KMS-11 (cell line): Measurements from ENCODE around the gene PTPN6.

Source experiments
- H2AFZ ChIP-seq: fragments of 200-600 bp; sonication (generic); 2 replicates; pipeline ENCODE4 v1.6.1; 2016; ENCODE audit warnings: antibody characterized with exemption, mixed run types, low read depth
- H3K27ac ChIP-seq: fragments of 200-600 bp; sonication (generic); 2 replicates; pipeline ENCODE4 v1.6.1; 2016; ENCODE audit warnings: mild to moderate bottlenecking, mixed run types
- H3K27me3 ChIP-seq: fragments of 200-600 bp; sonication (generic); 2 replicates; pipeline ENCODE4 v1.6.1; 2017; ENCODE audit warnings: mild to moderate bottlenecking, low read depth, mixed run types, moderate library complexity; ENCODE audit not compliant: insufficient read depth
- H3K36me3 ChIP-seq: fragments of 200-600 bp; sonication (generic); 2 replicates; pipeline ENCODE4 v1.6.1; 2017; ENCODE audit warnings: mild to moderate bottlenecking, mixed run types; ENCODE audit not compliant: insufficient read depth
- H3K4me1 ChIP-seq: fragments of 200-600 bp; sonication (generic); 2 replicates; pipeline ENCODE4 v1.6.1; 2016; ENCODE audit warnings: mild to moderate bottlenecking, low read depth, mixed run types; ENCODE audit not compliant: poor library complexity, severe bottlenecking
- H3K4me2 ChIP-seq: fragments of 200-600 bp; sonication (generic); 2 replicates; pipeline ENCODE4 v1.7.0; 2016; ENCODE audit warnings: mild to moderate bottlenecking, mixed run types
- H3K4me3 ChIP-seq: fragments of 200-600 bp; sonication (generic); IDR thresholded peaks from 2 replicates; pipeline ENCODE4 v1.6.1; 2017; ENCODE audit warnings: low read depth, low read length, mixed read lengths; ENCODE audit not compliant: insufficient read depth
- H3K79me2 ChIP-seq: fragments of 200-600 bp; sonication (generic); 2 replicates; pipeline ENCODE4 v1.6.1; 2016; ENCODE audit warnings: low read depth, mixed run types; ENCODE audit not compliant: insufficient read depth
- H3K9ac ChIP-seq: fragments of 200-600 bp; sonication (generic); 2 replicates; pipeline ENCODE4 v1.6.1; 2016; ENCODE audit warnings: mild to moderate bottlenecking, mixed run types
- H4K20me1 ChIP-seq: fragments of 200-600 bp; sonication (generic); 2 replicates; pipeline ENCODE4 v1.6.1; 2016; ENCODE audit warnings: mild to moderate bottlenecking, mixed run types; ENCODE audit not compliant: insufficient read depth
- TF ChIP-seq, protein P1 (sequence below): fragments of 200-600 bp; sonication (generic); conservative IDR thresholded peaks from 2 replicates; pipeline ENCODE4 v1.6.1; 2017; ENCODE audit warnings: low read depth, mild to moderate bottlenecking, antibody characterized with exemption, low read length, moderate library complexity, mixed read lengths

The PTPN6 gene

DNA sequence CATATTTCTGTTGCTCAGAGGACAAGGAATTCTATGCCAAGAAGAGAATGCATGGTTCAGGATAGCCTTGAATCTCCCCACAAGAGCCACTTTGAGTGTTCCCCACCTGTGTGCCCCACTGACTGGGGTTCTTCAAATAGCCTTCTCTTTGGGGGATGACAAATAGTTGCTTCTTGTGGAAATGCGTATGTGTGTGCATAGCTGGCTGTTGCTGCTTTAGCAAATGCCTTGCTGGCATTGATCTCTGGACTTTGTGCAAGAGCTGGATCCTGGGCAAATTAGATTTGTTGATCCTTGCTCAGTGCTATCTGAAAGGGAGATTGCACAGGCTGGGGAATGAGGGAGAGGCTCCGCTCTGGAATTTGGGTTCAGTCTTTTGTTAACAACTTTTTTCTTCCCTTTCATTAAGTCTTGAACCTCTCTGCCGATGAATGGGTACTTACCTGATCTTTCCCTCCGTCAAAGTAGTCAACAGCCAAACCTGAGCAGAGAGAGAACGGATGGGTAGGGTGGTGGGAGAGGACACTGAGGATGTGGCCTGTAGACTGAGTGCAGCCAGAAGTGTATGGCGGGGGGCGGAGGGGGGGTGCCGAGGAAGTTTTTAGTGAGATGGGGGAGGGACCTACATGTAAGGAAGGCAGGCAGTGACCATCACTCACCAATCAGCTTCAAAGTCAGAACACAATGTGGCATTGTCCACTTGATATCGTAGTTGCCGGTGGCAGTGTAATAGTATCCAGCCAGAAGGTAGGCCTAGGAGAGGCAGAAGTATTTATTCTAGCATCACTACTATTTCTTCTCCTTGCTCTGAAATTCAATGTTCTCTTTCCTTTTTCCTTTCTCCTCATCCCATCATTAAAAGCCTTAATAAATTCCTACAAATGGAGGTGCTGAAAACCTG is 30.2 kb downstream of the PTPN6 start:
- H3K27ac ChIP-seq: no peak overlapping the region
- no peak overlapping the region for H2AFZ ChIP-seq
- no peaks in the 10 kb centered on the region for H3K27me3 ChIP-seq
- no peak overlapping the region for H3K9ac ChIP-seq
- H3K4me2 ChIP-seq: no peak overlapping the region
- TF ChIP-seq, protein P1, sequence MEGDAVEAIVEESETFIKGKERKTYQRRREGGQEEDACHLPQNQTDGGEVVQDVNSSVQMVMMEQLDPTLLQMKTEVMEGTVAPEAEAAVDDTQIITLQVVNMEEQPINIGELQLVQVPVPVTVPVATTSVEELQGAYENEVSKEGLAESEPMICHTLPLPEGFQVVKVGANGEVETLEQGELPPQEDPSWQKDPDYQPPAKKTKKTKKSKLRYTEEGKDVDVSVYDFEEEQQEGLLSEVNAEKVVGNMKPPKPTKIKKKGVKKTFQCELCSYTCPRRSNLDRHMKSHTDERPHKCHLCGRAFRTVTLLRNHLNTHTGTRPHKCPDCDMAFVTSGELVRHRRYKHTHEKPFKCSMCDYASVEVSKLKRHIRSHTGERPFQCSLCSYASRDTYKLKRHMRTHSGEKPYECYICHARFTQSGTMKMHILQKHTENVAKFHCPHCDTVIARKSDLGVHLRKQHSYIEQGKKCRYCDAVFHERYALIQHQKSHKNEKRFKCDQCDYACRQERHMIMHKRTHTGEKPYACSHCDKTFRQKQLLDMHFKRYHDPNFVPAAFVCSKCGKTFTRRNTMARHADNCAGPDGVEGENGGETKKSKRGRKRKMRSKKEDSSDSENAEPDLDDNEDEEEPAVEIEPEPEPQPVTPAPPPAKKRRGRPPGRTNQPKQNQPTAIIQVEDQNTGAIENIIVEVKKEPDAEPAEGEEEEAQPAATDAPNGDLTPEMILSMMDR: no peak
- H3K4me1 ChIP-seq: peaks cover 10% of the 10 kb centered on the region
- no peaks in the 10 kb centered on the region for H4K20me1 ChIP-seq
- no peak overlapping the region for H3K4me3 ChIP-seq
- no peaks in the 10 kb centered on the region for H3K36me3 ChIP-seq
- H3K79me2 ChIP-seq: no peaks in the 10 kb centered on the region

DNA sequence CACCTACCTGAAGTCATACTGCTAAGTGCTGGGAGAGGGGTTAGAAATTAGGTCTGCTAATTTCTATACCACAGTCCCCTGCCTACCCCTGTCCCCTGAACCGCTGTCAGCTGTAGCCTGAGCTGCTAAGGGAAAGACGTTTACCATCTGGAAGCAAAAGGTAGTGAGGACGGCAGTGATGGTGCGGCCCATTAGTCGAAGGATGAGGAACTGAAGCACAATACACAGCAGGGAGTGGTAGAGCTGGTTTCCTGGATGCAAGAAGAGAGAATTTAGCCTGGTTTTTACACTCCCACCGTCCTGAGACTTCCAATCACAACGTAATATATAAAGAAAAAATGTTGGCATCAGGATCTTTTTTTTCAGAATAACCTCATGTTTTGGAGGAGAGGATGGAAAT is 31.4 kb downstream of the PTPN6 start:
- Histone ChIP-seq H3K4me1 (peaks cover 9% of the 10 kb centered on the region), H4K20me1 (no peaks in the 10 kb centered on the region), H2AFZ (no peak overlapping the region), H3K79me2 (no peaks in the 10 kb centered on the region), H3K27me3 (no peaks in the 10 kb centered on the region), H3K27ac (no peak overlapping the region), H3K4me2 (no peak overlapping the region), H3K9ac (no peak overlapping the region), H3K36me3 (no peaks in the 10 kb centered on the region), H3K4me3 (no peak overlapping the region)
- TF ChIP-seq, protein P1: no peak

DNA sequence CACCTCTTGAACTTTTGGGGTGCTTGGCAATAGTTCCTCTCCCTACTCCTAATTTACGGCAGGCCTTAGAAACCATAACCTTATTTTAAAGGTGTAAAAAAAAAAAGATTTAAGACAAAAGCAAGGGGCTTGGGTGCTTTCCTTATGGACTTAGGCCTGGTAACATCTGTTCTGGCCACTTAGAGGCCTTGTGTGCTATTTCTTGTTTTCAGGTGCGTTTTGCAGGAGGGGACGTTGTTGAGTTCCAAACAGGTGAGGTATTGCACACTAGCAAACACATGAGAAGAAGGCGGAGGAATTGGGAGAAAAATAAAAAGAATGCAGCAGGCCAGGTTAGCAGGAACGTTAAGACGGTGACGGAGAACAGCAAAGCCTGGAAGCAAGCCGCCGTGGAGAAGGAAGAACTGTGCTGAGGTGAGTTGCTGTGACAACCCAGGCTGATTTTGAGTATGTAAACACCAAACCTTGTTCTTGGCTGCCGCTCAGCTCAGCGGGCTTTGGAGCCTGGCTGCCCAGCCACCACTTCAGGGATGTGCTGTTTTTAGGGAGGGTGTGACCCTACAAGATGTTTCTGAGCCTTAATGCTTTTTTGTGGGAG is 36.9 kb downstream of the PTPN6 start:
- Histone ChIP-seq H3K79me2 (no peaks in the 10 kb centered on the region), H3K4me1 (no peaks in the 10 kb centered on the region), H3K27me3 (no peaks in the 10 kb centered on the region), H2AFZ (no peak overlapping the region), H3K36me3 (no peaks in the 10 kb centered on the region), H3K4me2 (no peak overlapping the region), H3K9ac (no peak overlapping the region), H3K4me3 (no peak overlapping the region), H3K27ac (no peak overlapping the region), H4K20me1 (no peaks in the 10 kb centered on the region)
- TF ChIP-seq, protein P1: no peak

DNA sequence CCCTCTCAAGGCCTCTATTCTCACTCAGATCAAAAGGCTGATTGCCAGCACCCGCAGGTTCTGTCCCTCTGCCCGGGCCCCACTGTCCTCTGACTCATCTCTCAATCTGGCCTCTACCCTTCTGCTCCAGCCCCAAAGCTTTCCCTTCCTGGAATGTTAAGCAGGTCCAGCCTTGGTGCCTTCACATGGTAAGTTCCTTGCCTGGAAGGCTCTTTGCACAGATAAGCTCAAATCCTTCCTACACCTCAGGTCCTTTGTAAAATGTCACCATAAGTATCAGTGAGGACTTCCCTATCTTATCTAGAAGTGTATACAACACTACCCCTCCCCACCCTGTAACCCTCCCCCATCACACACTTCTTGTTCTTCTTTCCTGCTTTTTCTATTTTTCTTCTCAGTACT is 44.9 kb downstream of the PTPN6 start:
- H3K27me3 ChIP-seq: no peaks in the 10 kb centered on the region
- H2AFZ ChIP-seq: no peak overlapping the region
- no peaks in the 10 kb centered on the region for H3K36me3 ChIP-seq
- H3K4me3 ChIP-seq: no peak overlapping the region
- TF ChIP-seq, protein P1: no peak
- no peaks in the 10 kb centered on the region for H3K4me1 ChIP-seq
- no peak overlapping the region for H3K4me2 ChIP-seq
- H4K20me1 ChIP-seq: no peaks in the 10 kb centered on the region
- H3K9ac ChIP-seq: no peak overlapping the region
- H3K27ac ChIP-seq: no peak overlapping the region
- no peaks in the 10 kb centered on the region for H3K79me2 ChIP-seq
